Measurements from ENCODE around the gene CNKSR3.
A peak's percentile ranks its signal among the peaks of the same experiment; 100 is the strongest.

DNA sequence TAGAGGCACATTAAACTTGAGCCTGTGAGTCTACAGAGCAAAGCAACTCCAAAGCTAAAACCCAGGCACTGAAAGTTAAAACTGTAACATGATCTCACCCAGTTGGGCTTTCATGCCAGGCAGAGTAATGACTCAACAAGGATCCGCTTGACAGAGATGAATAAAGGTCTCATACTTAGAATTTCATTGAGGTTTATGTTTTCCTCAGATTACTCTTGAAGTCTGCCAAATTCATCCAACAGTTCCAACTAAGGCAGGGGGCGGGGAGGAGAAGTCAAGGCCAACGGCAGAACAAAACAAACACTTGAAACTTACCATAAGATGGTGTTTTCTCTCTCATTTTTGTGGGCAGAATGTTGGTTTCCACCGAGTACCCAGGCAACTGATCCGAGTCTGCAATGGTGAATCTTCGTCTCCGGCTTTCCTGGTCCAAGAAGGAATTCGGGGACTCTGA lies 99.8 kb downstream of the CNKSR3 start:
- TF ChIP-seq POLR2A (IDR thresholded peaks at IDR 0.05) (no peak), EP300 (IDR thresholded peaks at IDR 0.05) (no peak), POLR2AphosphoS5 (IDR thresholded peaks at IDR 0.05) (peak in 2 of 3 donors; percentile 29 to 70)
- TF ChIP-seq, protein P1, sequence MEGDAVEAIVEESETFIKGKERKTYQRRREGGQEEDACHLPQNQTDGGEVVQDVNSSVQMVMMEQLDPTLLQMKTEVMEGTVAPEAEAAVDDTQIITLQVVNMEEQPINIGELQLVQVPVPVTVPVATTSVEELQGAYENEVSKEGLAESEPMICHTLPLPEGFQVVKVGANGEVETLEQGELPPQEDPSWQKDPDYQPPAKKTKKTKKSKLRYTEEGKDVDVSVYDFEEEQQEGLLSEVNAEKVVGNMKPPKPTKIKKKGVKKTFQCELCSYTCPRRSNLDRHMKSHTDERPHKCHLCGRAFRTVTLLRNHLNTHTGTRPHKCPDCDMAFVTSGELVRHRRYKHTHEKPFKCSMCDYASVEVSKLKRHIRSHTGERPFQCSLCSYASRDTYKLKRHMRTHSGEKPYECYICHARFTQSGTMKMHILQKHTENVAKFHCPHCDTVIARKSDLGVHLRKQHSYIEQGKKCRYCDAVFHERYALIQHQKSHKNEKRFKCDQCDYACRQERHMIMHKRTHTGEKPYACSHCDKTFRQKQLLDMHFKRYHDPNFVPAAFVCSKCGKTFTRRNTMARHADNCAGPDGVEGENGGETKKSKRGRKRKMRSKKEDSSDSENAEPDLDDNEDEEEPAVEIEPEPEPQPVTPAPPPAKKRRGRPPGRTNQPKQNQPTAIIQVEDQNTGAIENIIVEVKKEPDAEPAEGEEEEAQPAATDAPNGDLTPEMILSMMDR (IDR thresholded peaks at IDR 0.05), result no peak
